Fibroblast of lung (primary cell): Measurements from ENCODE around the gene CCNY.

Source experiments
- CTCF ChIP-seq, 2 donors: IDR thresholded peaks in 1 of 2; conservative IDR thresholded peaks in 1 of 2; 1 replicate in 1 of 2; 2 replicates in 1 of 2; pipeline ENCODE4 v1.5.1; 2011 to 2012; ENCODE audit warnings: low read length in 2 of 2, control low read depth in 1 of 2, inconsistent platforms in 1 of 2, low read depth in 1 of 2, mild to moderate bottlenecking in 1 of 2
- EZH2 ChIP-seq: IDR thresholded peaks from 2 replicates; pipeline ENCODE4 v1.5.1; 2012; ENCODE audit warnings: low read length, control low read depth, mild to moderate bottlenecking; ENCODE audit errors: missing control alignments

GRCh38 chr10:35421553-35422178 is 85.4 kb downstream of the CCNY start:
- no peak for TF ChIP-seq CTCF (conservative IDR thresholded peaks at IDR 0.05 in 1 of 2, IDR thresholded peaks at IDR 0.05 in 1 of 2; ENCODE audit: low read depth in 1 of 2, low read length in 2 of 2)
- no peak for TF ChIP-seq EZH2
